Measurements from ENCODE around the gene CPA3. TPM values are rescaled to one million over a fixed set of nuclear protein-coding genes. Genes with fewer than 3 reads are reported as not detected.

Gene CPA3
- total RNA-seq, 1 experiment from 2014 or later = not detected

DNA sequence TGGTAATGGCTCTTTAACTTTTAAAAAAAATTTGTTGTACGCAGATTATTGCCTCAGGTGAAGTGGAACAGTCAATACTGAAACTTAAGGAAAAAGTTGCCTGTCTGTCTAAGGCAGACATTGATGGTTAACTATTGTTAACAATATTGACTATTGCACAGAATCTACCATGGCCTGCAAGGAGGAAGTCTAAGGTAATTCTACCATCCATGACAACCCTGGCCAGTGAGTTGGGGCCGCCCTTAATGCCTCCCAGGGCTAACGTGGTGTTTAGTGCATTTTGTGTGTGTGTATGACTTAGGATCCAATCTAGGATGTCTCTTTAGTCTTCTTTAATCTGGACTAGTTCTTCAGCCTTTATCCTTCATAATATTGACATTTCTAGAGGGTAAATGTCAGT, 39.6 kb upstream of the CPA3 start:
- Histone ChIP-seq H3K9ac (ENCODE audit: low read length) (no peak overlapping the region), H3K79me2 (ENCODE audit: insufficient read depth, low read length) (no peaks in the 10 kb centered on the region)
- RAD21 ChIA-PET (ENCODE audit: low non-redundant PET in 1 of 2, low total read pairs in 2 of 2, uncharacterized antibody in 2 of 2, unreplicated experiment in 2 of 2) = no interaction called here

More for the DNA sequence above, 39.6 kb upstream of the CPA3 start:
- no peak overlapping the region for H2AFZ ChIP-seq (ENCODE audit: low read depth, low read length, poor library complexity, severe bottlenecking)
- POLR2A ChIA-PET = no interaction called here
- H3K9me3 ChIP-seq (ENCODE audit: control insufficient read depth in 1 of 2, insufficient read depth in 1 of 2, low read depth in 1 of 2, low read length in 2 of 2) = no peaks in the 10 kb centered on the region
- CTCF ChIA-PET = no interaction called here
- H3K4me1 ChIP-seq (ENCODE audit: control insufficient read depth in 1 of 2, insufficient read depth in 2 of 2, low read length in 2 of 2) = no peaks in the 10 kb centered on the region
- BruUV-seq (replicated peaks) = no TSS peak
- H4K20me1 ChIP-seq (ENCODE audit: insufficient read depth) = no peaks in the 10 kb centered on the region
- no peaks in the 10 kb centered on the region for H3K36me3 ChIP-seq (ENCODE audit: control insufficient read depth in 1 of 2, insufficient read depth in 2 of 2, low read length in 2 of 2)
- H3K4me2 ChIP-seq (ENCODE audit: low read length) = no peak overlapping the region
- no peak for ATAC-seq
- intact Hi-C loops (cut with micrococcal nuclease) = no loop called here
- no peaks in the 10 kb centered on the region for H3K9me2 ChIP-seq (ENCODE audit: insufficient read depth)
- H3K27ac ChIP-seq (ENCODE audit: low read depth, low read length) = no peak overlapping the region
- TF ChIP-seq YY1 (IDR thresholded peaks at IDR 0.05; ENCODE audit: extremely low read depth, insufficient replicate concordance, low read depth, low read length) (no peak), CEBPB (IDR thresholded peaks at IDR 0.05; ENCODE audit: low read depth) (no peak), EZH2phosphoT487 (IDR thresholded peaks at IDR 0.05; ENCODE audit: borderline replicate concordance) (no peak), SRF (IDR thresholded peaks at IDR 0.05; ENCODE audit: low read depth) (no peak), FOSL1 (IDR thresholded peaks at IDR 0.05; ENCODE audit: low read depth) (no peak), RAD21 (IDR thresholded peaks at IDR 0.05; ENCODE audit: low read depth) (no peak), JUND (IDR thresholded peaks at IDR 0.05) (no peak), EZH2 (IDR thresholded peaks at IDR 0.05) (no peak), SP1 (IDR thresholded peaks at IDR 0.05; ENCODE audit: low read depth) (no peak)
- TF ChIP-seq, protein P1, sequence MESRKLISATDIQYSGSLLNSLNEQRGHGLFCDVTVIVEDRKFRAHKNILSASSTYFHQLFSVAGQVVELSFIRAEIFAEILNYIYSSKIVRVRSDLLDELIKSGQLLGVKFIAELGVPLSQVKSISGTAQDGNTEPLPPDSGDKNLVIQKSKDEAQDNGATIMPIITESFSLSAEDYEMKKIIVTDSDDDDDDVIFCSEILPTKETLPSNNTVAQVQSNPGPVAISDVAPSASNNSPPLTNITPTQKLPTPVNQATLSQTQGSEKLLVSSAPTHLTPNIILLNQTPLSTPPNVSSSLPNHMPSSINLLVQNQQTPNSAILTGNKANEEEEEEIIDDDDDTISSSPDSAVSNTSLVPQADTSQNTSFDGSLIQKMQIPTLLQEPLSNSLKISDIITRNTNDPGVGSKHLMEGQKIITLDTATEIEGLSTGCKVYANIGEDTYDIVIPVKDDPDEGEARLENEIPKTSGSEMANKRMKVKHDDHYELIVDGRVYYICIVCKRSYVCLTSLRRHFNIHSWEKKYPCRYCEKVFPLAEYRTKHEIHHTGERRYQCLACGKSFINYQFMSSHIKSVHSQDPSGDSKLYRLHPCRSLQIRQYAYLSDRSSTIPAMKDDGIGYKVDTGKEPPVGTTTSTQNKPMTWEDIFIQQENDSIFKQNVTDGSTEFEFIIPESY (IDR thresholded peaks at IDR 0.05; ENCODE audit: extremely low read depth, insufficient replicate concordance, low read length) = no peak
- TF ChIP-seq, protein P2, sequence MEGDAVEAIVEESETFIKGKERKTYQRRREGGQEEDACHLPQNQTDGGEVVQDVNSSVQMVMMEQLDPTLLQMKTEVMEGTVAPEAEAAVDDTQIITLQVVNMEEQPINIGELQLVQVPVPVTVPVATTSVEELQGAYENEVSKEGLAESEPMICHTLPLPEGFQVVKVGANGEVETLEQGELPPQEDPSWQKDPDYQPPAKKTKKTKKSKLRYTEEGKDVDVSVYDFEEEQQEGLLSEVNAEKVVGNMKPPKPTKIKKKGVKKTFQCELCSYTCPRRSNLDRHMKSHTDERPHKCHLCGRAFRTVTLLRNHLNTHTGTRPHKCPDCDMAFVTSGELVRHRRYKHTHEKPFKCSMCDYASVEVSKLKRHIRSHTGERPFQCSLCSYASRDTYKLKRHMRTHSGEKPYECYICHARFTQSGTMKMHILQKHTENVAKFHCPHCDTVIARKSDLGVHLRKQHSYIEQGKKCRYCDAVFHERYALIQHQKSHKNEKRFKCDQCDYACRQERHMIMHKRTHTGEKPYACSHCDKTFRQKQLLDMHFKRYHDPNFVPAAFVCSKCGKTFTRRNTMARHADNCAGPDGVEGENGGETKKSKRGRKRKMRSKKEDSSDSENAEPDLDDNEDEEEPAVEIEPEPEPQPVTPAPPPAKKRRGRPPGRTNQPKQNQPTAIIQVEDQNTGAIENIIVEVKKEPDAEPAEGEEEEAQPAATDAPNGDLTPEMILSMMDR (IDR thresholded peaks at IDR 0.05 in 2 of 3, conservative IDR thresholded peaks at IDR 0.05 in 1 of 3; ENCODE audit: borderline replicate concordance in 1 of 3, insufficient read depth in 1 of 3, low read depth in 2 of 3, low read length in 2 of 3) = no peak
- TF ChIP-seq, protein P3, sequence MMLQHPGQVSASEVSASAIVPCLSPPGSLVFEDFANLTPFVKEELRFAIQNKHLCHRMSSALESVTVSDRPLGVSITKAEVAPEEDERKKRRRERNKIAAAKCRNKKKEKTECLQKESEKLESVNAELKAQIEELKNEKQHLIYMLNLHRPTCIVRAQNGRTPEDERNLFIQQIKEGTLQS (IDR thresholded peaks at IDR 0.05) = no peak
- TF ChIP-seq, protein P4, sequence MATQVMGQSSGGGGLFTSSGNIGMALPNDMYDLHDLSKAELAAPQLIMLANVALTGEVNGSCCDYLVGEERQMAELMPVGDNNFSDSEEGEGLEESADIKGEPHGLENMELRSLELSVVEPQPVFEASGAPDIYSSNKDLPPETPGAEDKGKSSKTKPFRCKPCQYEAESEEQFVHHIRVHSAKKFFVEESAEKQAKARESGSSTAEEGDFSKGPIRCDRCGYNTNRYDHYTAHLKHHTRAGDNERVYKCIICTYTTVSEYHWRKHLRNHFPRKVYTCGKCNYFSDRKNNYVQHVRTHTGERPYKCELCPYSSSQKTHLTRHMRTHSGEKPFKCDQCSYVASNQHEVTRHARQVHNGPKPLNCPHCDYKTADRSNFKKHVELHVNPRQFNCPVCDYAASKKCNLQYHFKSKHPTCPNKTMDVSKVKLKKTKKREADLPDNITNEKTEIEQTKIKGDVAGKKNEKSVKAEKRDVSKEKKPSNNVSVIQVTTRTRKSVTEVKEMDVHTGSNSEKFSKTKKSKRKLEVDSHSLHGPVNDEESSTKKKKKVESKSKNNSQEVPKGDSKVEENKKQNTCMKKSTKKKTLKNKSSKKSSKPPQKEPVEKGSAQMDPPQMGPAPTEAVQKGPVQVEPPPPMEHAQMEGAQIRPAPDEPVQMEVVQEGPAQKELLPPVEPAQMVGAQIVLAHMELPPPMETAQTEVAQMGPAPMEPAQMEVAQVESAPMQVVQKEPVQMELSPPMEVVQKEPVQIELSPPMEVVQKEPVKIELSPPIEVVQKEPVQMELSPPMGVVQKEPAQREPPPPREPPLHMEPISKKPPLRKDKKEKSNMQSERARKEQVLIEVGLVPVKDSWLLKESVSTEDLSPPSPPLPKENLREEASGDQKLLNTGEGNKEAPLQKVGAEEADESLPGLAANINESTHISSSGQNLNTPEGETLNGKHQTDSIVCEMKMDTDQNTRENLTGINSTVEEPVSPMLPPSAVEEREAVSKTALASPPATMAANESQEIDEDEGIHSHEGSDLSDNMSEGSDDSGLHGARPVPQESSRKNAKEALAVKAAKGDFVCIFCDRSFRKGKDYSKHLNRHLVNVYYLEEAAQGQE (IDR thresholded peaks at IDR 0.05; ENCODE audit: low read depth) = no peak
- no peak overlapping the region for H3K4me3 ChIP-seq (replicated peaks in 1 of 2; ENCODE audit: low read depth in 1 of 2, low read length in 2 of 2)
- no peaks in the 10 kb centered on the region for H3K27me3 ChIP-seq (ENCODE audit: insufficient read depth, low read length)
- no peak for DNase-seq (ENCODE audit: low read depth, low spot score)
